Liver (tissue), 9 donors: ENCODE measurements around the gene NQO2. TPM values are rescaled to one million over a fixed set of nuclear protein-coding genes. Genes with fewer than 3 reads are reported as not detected.

Experiments
- DNase-seq: peaks from one replicate; pipeline ENCODE4 v3.0.0-alpha.2; 2017; ENCODE audit warnings: low spot score
- H3K27ac ChIP-seq, 2 donors: one replicate each; pipeline ENCODE4 v1.7.0; 2013; ENCODE audit warnings: inconsistent platforms in 2 of 2, low read length in 2 of 2, control low read depth in 1 of 2, low read depth in 1 of 2, mild to moderate bottlenecking in 1 of 2
- H3K27me3 ChIP-seq, 4 donors: one replicate each; pipeline versions ENCODE4 v1.6.1 to v1.7.0; 2013; ENCODE audit warnings: low read length in 3 of 4, inconsistent platforms in 1 of 4, mild to moderate bottlenecking in 1 of 4, moderate library complexity in 1 of 4; ENCODE audit not compliant: control insufficient read depth in 4 of 4, insufficient read depth in 4 of 4
- H3K36me3 ChIP-seq, 4 donors: one replicate each; pipeline versions ENCODE4 v1.6.1 to v1.7.0; 2013; ENCODE audit warnings: low read length in 3 of 4, mild to moderate bottlenecking in 3 of 4, low read depth in 1 of 4, moderate library complexity in 1 of 4; ENCODE audit not compliant: control insufficient read depth in 4 of 4, insufficient read depth in 3 of 4
- H3K4me1 ChIP-seq, 4 donors: one replicate each; pipeline versions ENCODE4 v1.6.1 to v1.7.0; 2013; ENCODE audit warnings: low read length in 3 of 4, mild to moderate bottlenecking in 3 of 4, moderate library complexity in 1 of 4; ENCODE audit not compliant: control insufficient read depth in 4 of 4, insufficient read depth in 4 of 4
- H3K4me3 ChIP-seq, 3 donors: one replicate each; pipeline versions ENCODE4 v1.6.1 to v1.7.0; 2013; ENCODE audit warnings: low read length in 3 of 3, control low read depth in 1 of 3, low read depth in 1 of 3, mild to moderate bottlenecking in 1 of 3
- H3K9ac ChIP-seq, 2 donors: one replicate each; pipeline ENCODE4 v1.7.0; 2013; ENCODE audit warnings: low read length in 2 of 2, mild to moderate bottlenecking in 2 of 2, moderate library complexity in 2 of 2, control low read depth in 1 of 2, low read depth in 1 of 2
- H3K9me3 ChIP-seq, 4 donors: one replicate each; pipeline versions ENCODE4 v1.6.1 to v1.7.0; 2013; ENCODE audit warnings: low read length in 3 of 4; ENCODE audit not compliant: control insufficient read depth in 4 of 4
- EGR1 ChIP-seq, 2 donors: IDR thresholded peaks; 2 replicates each; pipeline ENCODE4 v1.6.1; 2016 to 2018; ENCODE audit warnings: antibody characterized with exemption in 2 of 2, low read depth in 2 of 2
- FOXA2 ChIP-seq: IDR thresholded peaks from 2 replicates; pipeline ENCODE4 v1.6.1; 2016; ENCODE audit warnings: antibody characterized with exemption
- GABPA ChIP-seq, 2 donors: IDR thresholded peaks in 1 of 2; conservative IDR thresholded peaks in 1 of 2; 2 replicates each; pipeline ENCODE4 v1.6.1; 2016; ENCODE audit warnings: antibody characterized with exemption in 2 of 2, mild to moderate bottlenecking in 1 of 2, moderate library complexity in 1 of 2
- HNF4A ChIP-seq, 2 donors: conservative IDR thresholded peaks; 2 replicates each; pipeline ENCODE4 v1.6.1; 2016; ENCODE audit warnings: antibody characterized with exemption in 2 of 2, mild to moderate bottlenecking in 2 of 2
- HNF4G ChIP-seq: IDR thresholded peaks from 2 replicates; pipeline ENCODE4 v1.6.1; 2016; ENCODE audit warnings: antibody characterized with exemption
- MAX ChIP-seq: IDR thresholded peaks from 2 replicates; pipeline ENCODE4 v1.6.1; 2016; ENCODE audit warnings: antibody characterized with exemption
- RAD21 ChIP-seq, 2 donors: IDR thresholded peaks; 2 replicates each; pipeline ENCODE4 v1.6.1; 2016; ENCODE audit warnings: antibody characterized with exemption in 2 of 2, mild to moderate bottlenecking in 2 of 2
- RXRA ChIP-seq, 2 donors: IDR thresholded peaks; 2 replicates each; pipeline ENCODE4 v1.6.1; 2017 to 2018; ENCODE audit warnings: antibody characterized with exemption in 2 of 2, mild to moderate bottlenecking in 1 of 2
- SP1 ChIP-seq: IDR thresholded peaks from 2 replicates; pipeline ENCODE4 v1.6.1; 2018; ENCODE audit warnings: antibody characterized with exemption, mild to moderate bottlenecking
- YY1 ChIP-seq: IDR thresholded peaks from 2 replicates; pipeline ENCODE4 v1.6.1; 2016; ENCODE audit warnings: antibody characterized with exemption, mild to moderate bottlenecking
- WGBS: extraction: QIAGEN DNeasy Blood & Tissue Kit; methylation state at CpG from one replicate; pipeline ENCODE4 v1.1.7; 2013; 5-methylcytosine and 5-hydroxymethylcytosine counted together
- polyA plus RNA-seq, 2 donors: library from polyadenylated mRNA; stranded (reverse) in 1 of 2; unstranded in 1 of 2; fragments of 200-250 nt in 1 of 2; fragments of >200 nt in 1 of 2; fragmentation: Nextera tagmentation in 1 of 2; extraction: Ambion mirVana in 1 of 2; gene quantifications; one replicate each; pipeline versions ENCODE4 v1.2.1 to v1.2.3, GENCODE V29; 2013 to 2015
- total RNA-seq, 2 donors: library from RNA; depleted of rRNA; stranded (reverse); fragments of >200 nt; gene quantifications; one replicate each; pipeline ENCODE4 v1.2.3, GENCODE V29; 2014
- TF ChIP-seq, protein P1 (sequence below): fragments of 150-350 bp; IDR thresholded peaks from 2 replicates; pipeline ENCODE4 v1.5.1; 2017; ENCODE audit warnings: improper control_type of control experiment, low read depth, low read length; ENCODE audit not compliant: missing input control
- TF ChIP-seq, protein P2 (sequence below): IDR thresholded peaks from 2 replicates; pipeline ENCODE4 v1.6.1; 2016; ENCODE audit warnings: antibody characterized with exemption
- TF ChIP-seq, protein P3 (sequence below): IDR thresholded peaks from 2 replicates; pipeline ENCODE4 v1.6.1; 2016; ENCODE audit warnings: antibody characterized with exemption, mild to moderate bottlenecking
- donor health status: healthy.
- donor health status: healthy.
- donor health status: healthy.
- donor health status: healthy.
- donor health status: healthy.

The NQO2 gene
- total and polyA plus RNA-seq, 4 donors: 11.5 to 127 (median 92.7) TPM

DNA sequence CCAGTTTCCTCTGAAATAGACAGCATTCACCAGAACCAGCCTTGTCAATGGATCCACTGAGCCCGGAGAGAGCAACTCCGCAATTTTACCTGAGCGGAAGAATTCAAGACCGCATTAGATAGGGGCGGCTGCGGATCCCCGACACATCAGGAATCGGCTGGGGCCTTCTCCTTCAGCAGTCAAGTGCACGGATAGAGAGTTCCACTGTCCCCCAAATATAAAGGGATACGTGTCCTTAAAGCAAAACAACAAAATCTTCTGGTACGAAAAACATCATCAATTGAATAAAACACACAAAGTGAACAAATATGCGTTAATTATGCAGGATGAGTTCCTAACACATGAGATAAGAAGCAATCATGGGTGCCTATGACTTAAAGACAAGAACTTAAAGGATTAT lies 46.6 kb upstream of the NQO2 start:
- DNase-seq: no peak
- H3K27me3 ChIP-seq: no peaks in the 10 kb centered on the region
- H3K27ac ChIP-seq: peak overlapping the region; percentile 6 to 67
- no peak overlapping the region for H3K4me3 ChIP-seq
- peaks cover 0 to 11% (median 4%) of the 10 kb centered on the region in 4 donors for H3K4me1 ChIP-seq
- WGBS: 90% methylated on average over 12 of the region's 12 CpGs
- TF ChIP-seq YY1 (no peak), HNF4A (conservative IDR thresholded peaks at IDR 0.05) (no peak), FOXA2 (no peak)
- peaks cover 4 to 7% (median 5%) of the 10 kb centered on the region in 4 donors for H3K36me3 ChIP-seq
- H3K9ac ChIP-seq: peak overlapping the region in 1 of 2 donors; percentile 19
- H3K9me3 ChIP-seq: no peaks in the 10 kb centered on the region

- no peaks in the 10 kb centered on the region for H3K27me3 ChIP-seq
- H3K4me3 ChIP-seq: no peak overlapping the region
- peaks cover 0 to 4% (median 2%) of the 10 kb centered on the region in 4 donors for H3K36me3 ChIP-seq
- H3K9me3 ChIP-seq: no peaks in the 10 kb centered on the region
- H3K4me1 ChIP-seq: peaks cover 5 to 21% (median 10%) of the 10 kb centered on the region in 4 donors
- DNase-seq: no peak
- H3K9ac ChIP-seq: no peak overlapping the region
- WGBS: 85% methylated on average over 5 of the region's 5 CpGs
- no peak overlapping the region for H3K27ac ChIP-seq
- TF ChIP-seq, protein P1, sequence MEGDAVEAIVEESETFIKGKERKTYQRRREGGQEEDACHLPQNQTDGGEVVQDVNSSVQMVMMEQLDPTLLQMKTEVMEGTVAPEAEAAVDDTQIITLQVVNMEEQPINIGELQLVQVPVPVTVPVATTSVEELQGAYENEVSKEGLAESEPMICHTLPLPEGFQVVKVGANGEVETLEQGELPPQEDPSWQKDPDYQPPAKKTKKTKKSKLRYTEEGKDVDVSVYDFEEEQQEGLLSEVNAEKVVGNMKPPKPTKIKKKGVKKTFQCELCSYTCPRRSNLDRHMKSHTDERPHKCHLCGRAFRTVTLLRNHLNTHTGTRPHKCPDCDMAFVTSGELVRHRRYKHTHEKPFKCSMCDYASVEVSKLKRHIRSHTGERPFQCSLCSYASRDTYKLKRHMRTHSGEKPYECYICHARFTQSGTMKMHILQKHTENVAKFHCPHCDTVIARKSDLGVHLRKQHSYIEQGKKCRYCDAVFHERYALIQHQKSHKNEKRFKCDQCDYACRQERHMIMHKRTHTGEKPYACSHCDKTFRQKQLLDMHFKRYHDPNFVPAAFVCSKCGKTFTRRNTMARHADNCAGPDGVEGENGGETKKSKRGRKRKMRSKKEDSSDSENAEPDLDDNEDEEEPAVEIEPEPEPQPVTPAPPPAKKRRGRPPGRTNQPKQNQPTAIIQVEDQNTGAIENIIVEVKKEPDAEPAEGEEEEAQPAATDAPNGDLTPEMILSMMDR: no peak
- TF ChIP-seq HNF4A (conservative IDR thresholded peaks at IDR 0.05): peak; percentile 50 to 52
Observed at GRCh38 chr6:2956930-2957685, 42.6 kb upstream of the NQO2 start.

GRCh38 chr6:2957696-2958330 lies 41.9 kb upstream of the NQO2 start:
- H3K36me3 ChIP-seq: peaks cover 0 to 4% (median 2%) of the 10 kb centered on the region in 4 donors
- H3K9me3 ChIP-seq: no peaks in the 10 kb centered on the region
- no peak for TF ChIP-seq GABPA (IDR thresholded peaks at IDR 0.05 in 1 of 2, conservative IDR thresholded peaks at IDR 0.05 in 1 of 2)
- TF ChIP-seq, protein P2, sequence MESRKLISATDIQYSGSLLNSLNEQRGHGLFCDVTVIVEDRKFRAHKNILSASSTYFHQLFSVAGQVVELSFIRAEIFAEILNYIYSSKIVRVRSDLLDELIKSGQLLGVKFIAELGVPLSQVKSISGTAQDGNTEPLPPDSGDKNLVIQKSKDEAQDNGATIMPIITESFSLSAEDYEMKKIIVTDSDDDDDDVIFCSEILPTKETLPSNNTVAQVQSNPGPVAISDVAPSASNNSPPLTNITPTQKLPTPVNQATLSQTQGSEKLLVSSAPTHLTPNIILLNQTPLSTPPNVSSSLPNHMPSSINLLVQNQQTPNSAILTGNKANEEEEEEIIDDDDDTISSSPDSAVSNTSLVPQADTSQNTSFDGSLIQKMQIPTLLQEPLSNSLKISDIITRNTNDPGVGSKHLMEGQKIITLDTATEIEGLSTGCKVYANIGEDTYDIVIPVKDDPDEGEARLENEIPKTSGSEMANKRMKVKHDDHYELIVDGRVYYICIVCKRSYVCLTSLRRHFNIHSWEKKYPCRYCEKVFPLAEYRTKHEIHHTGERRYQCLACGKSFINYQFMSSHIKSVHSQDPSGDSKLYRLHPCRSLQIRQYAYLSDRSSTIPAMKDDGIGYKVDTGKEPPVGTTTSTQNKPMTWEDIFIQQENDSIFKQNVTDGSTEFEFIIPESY: no peak
- TF ChIP-seq, protein P1: no peak
- TF ChIP-seq SP1: no peak
- TF ChIP-seq, protein P3, sequence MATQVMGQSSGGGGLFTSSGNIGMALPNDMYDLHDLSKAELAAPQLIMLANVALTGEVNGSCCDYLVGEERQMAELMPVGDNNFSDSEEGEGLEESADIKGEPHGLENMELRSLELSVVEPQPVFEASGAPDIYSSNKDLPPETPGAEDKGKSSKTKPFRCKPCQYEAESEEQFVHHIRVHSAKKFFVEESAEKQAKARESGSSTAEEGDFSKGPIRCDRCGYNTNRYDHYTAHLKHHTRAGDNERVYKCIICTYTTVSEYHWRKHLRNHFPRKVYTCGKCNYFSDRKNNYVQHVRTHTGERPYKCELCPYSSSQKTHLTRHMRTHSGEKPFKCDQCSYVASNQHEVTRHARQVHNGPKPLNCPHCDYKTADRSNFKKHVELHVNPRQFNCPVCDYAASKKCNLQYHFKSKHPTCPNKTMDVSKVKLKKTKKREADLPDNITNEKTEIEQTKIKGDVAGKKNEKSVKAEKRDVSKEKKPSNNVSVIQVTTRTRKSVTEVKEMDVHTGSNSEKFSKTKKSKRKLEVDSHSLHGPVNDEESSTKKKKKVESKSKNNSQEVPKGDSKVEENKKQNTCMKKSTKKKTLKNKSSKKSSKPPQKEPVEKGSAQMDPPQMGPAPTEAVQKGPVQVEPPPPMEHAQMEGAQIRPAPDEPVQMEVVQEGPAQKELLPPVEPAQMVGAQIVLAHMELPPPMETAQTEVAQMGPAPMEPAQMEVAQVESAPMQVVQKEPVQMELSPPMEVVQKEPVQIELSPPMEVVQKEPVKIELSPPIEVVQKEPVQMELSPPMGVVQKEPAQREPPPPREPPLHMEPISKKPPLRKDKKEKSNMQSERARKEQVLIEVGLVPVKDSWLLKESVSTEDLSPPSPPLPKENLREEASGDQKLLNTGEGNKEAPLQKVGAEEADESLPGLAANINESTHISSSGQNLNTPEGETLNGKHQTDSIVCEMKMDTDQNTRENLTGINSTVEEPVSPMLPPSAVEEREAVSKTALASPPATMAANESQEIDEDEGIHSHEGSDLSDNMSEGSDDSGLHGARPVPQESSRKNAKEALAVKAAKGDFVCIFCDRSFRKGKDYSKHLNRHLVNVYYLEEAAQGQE: no peak
- TF ChIP-seq RAD21 (IDR thresholded peaks at IDR 0.05): no peak
- TF ChIP-seq EGR1 (IDR thresholded peaks at IDR 0.05; ENCODE audit: low read depth in 2 of 2): no peak
- TF ChIP-seq MAX: no peak
- no peak for TF ChIP-seq RXRA (IDR thresholded peaks at IDR 0.05)
- no peak for TF ChIP-seq HNF4G
- H3K9ac ChIP-seq: no peak overlapping the region
- DNase-seq: no peak
- H3K27ac ChIP-seq: no peak overlapping the region
- H3K4me1 ChIP-seq: peaks cover 5 to 18% (median 10%) of the 10 kb centered on the region in 4 donors
- H3K4me3 ChIP-seq: no peak overlapping the region
- H3K27me3 ChIP-seq: no peaks in the 10 kb centered on the region
- 86% methylated on average over 11 of the region's 11 CpGs for WGBS
